ENCODE measurements around the gene FUT7.

Gene FUT7

DNA sequence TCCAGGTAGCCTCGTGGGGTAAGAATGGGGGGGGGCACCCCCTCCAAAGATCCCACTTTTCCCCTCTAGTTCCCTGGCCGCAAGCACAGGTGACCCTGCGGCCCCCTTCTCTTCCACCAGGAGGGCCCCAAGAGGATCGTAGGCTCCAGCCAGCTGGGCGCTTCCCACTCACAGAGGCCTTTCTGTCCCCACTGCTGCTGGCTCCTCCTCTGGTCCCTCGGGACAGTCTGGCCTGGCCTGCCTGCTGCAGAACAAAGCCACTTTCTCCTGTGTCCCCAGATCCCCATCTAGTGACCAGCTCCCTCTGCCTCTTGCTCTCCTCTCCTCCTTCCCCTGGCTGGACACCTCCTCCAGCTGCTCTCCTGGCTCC is 39.0 kb upstream of the FUT7 start:
- in situ Hi-C loops (cut with HindIII; ENCODE audit: low sequenced_read_pairs): no loop called here
- DNase-seq (ENCODE audit: low read depth, low spot score): no peak
- peak overlapping the region; percentile 40 for H3K4me3 ChIP-seq (ENCODE audit: low read depth, low read length)
- TF ChIP-seq, protein P1, sequence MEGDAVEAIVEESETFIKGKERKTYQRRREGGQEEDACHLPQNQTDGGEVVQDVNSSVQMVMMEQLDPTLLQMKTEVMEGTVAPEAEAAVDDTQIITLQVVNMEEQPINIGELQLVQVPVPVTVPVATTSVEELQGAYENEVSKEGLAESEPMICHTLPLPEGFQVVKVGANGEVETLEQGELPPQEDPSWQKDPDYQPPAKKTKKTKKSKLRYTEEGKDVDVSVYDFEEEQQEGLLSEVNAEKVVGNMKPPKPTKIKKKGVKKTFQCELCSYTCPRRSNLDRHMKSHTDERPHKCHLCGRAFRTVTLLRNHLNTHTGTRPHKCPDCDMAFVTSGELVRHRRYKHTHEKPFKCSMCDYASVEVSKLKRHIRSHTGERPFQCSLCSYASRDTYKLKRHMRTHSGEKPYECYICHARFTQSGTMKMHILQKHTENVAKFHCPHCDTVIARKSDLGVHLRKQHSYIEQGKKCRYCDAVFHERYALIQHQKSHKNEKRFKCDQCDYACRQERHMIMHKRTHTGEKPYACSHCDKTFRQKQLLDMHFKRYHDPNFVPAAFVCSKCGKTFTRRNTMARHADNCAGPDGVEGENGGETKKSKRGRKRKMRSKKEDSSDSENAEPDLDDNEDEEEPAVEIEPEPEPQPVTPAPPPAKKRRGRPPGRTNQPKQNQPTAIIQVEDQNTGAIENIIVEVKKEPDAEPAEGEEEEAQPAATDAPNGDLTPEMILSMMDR (IDR thresholded peaks at IDR 0.05; ENCODE audit: low read depth, low read length): peak; percentile 10

DNA sequence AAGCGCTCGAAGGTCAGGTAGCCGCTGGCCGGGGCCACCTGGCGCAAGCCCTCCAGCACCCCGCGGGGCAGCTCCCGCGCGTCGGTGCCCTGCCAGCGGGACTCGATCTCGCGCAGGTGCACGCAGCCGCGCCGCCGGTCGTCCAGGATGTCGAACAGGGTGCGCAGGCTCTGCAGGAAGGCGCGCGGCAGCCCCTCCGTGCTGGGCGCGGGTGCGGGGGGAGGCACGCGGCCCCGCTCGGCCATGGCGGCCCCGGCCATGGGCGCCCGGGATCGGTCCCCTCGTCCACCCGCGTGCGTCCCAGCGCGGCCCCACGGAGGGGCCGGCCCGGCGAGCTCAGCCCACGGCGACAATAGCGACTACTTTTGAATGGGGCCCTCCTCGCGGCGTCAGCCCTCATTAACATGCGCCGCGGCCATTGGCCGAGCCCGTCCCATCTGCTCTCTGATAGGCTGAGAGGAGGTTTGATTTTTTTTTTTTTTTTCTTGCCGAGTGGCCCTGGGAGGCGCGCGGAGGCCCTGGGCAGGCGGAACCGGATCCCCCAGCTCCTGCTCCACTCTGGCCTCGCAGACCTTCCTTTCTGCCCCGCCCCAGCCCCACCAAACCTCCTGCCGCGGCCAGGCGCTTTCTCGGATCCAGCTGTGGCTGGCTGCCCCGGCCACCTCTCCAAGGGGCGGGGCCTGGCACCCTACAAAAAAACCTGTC is 38.5 kb upstream of the FUT7 start, which contains the start of gene SAPCD2:
Gene SAPCD2, minus strand, starts transcription at position 357 of the 705 bp plus-strand sequence. Its CDS starts 97 bp downstream, at position 260.
- TF ChIP-seq, protein P1 (IDR thresholded peaks at IDR 0.05; ENCODE audit: low read depth, low read length): no peak
- DNase-seq (ENCODE audit: low read depth, low spot score): peak; percentile 80
- H3K4me3 ChIP-seq (ENCODE audit: low read depth, low read length): peak within 1 kb of the TSS; percentile 43
- in situ Hi-C loops (cut with HindIII; ENCODE audit: low sequenced_read_pairs): no loop called here

DNA sequence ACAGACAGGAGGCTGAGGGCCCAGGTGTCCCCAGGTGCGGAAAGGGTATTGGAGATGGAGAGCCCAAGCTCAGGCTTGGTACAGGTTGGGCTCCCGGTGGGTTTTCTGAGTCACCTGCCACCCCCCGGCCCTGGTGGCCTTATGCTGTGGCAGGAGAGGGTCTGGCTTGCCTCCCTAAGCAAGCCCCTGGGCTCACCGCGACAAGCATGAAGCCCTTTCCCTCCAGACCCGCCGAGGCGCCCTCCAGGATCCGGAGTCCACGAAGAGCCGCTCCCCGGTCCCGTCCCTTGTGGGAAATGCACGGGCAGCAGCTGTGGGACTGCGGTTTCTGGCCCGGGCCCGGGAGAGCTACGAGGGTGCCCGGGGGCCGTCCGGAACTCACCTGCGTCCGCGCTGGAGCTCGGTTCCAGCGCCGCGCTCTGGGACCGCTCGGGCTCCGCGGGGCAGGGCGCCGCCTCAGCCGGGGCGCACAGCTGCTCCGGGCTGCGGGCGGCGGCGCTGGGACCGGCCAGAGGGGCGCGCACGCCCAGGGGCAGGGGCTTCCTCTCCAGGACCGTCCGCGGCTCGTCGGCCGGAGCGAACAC is 37.7 kb upstream of the FUT7 start:
- DNase-seq (ENCODE audit: low read depth, low spot score): no peak
- in situ Hi-C loops (cut with HindIII; ENCODE audit: low sequenced_read_pairs): no loop called here
- peak overlapping the region; percentile 43 for H3K4me3 ChIP-seq (ENCODE audit: low read depth, low read length)
- TF ChIP-seq, protein P1 (IDR thresholded peaks at IDR 0.05; ENCODE audit: low read depth, low read length): no peak

DNA sequence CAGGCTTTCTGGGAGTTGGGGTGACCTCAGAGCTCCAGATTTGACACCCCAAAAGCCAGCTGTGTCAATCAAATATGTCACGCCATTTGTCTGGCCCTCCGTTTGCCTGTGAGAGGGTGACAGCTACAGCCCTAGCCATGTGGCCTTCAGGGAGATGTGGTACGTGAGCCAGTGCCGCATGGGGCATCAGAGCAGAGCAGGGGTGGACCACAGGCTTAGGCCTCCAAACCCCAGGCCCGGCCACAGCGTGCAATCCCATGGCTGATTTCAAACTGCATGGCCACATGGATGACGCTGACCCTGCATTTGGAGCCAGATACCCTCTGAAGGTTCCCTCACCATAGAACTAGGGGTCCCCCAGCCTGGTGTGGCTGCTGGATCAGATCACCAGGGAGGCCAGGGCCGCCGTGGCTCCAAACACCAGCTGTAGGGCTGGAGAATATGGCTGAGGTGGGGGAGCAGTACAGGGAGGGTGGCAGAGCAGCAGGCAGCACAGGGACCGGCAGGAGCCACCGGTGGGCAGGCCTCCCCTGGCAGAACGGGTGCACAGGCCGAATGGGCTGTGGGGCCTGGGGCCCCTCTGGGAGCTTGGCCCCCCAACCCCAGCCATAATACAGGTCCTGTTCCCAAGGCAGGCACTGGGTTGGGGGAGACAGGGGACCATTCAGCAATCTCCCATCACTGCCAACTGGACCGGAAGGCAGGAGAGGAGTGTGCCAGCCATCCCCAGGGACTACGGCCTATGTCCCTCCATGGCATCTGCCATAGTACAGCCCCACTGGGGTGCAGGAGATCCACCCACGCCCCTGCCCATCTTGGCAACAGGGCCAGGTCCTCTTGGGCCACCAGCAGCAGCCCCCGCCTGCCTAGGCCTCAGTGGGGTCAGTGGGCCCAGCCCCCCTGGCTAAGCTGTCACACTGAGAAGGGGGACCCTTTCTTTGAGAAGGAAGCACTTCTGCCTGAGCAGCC is 36.9 kb upstream of the FUT7 start:
- in situ Hi-C loops (cut with HindIII; ENCODE audit: low sequenced_read_pairs): no loop called here
- peak overlapping the region; percentile 43 for H3K4me3 ChIP-seq (ENCODE audit: low read depth, low read length)

DNA sequence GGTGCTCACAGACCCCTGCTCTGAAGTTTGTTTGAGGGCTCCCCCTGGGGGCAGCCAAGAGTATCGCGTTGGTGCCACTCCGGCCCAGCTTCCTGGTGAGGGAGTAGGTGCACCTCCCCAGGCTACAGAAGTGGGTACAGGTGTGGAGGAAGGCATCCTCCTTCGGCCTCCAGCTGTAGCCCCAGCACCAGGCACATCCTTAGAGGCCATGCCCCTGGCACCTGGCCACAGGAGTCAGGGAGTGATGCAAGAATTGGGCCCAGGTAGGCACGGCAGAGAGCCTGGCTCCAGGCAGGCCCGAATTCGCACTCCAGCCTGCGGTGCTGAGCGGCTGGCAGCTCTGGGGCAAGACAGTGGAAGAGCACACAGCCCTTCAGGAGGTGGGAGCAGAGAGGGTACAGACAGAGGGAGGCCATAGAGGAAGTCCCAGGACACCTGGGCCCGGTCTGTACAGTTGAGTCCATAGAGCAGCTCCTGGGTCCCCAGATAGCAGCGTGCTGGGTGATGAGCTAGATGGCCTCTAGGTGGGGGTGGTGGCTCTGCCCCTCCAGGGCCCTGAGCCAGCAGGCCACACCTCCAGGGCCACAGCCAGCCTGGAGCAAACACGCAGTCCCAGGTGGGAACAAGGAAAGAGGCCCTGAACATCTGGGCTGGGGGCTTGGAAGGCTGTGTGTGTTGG is 36.1 kb upstream of the FUT7 start:
- H3K4me3 ChIP-seq (ENCODE audit: low read depth, low read length): no peak overlapping the region
- TF ChIP-seq, protein P1 (IDR thresholded peaks at IDR 0.05; ENCODE audit: low read depth, low read length): peak; percentile 93
- in situ Hi-C loops (cut with HindIII; ENCODE audit: low sequenced_read_pairs): no loop called here
- DNase-seq (ENCODE audit: low read depth, low spot score): peak; percentile 66

More for the DNA sequence above, 36.9 kb upstream of the FUT7 start:
- TF ChIP-seq, protein P1 (IDR thresholded peaks at IDR 0.05; ENCODE audit: low read depth, low read length): no peak
- no peak for DNase-seq (ENCODE audit: low read depth, low spot score)

All from astrocyte of the spinal cord (primary cell).